ENCODE results near the gene DNMBP.
A peak's percentile ranks its signal among the peaks of the same experiment; 100 is the strongest.

DNMBP gene

GRCh38 chr10:99854860-99855259 is 154.9 kb downstream of the DNMBP start:
- peak; percentile 32 for TF ChIP-seq CTCF (conservative IDR thresholded peaks at IDR 0.05)
- TF ChIP-seq ZFX (IDR thresholded peaks at IDR 0.05) = no peak
- H3K27ac ChIP-seq = no peak overlapping the region

- no peak overlapping the region for H3K27ac ChIP-seq
Observed at GRCh38 chr10:99853655-99854054, 156.1 kb downstream of the DNMBP start.

GRCh38 chr10:99852481-99853213 is 157.1 kb downstream of the DNMBP start:
- no peak for TF ChIP-seq CTCF (conservative IDR thresholded peaks at IDR 0.05)
- TF ChIP-seq ZFX (IDR thresholded peaks at IDR 0.05) = no peak

More at GRCh38 chr10:99853655-99854054, 156.1 kb downstream of the DNMBP start:
- no peak for TF ChIP-seq ZFX (IDR thresholded peaks at IDR 0.05)
- no peak for TF ChIP-seq CTCF (conservative IDR thresholded peaks at IDR 0.05)

GRCh38 chr10:99851825-99852224 is 157.9 kb downstream of the DNMBP start:
- no peak for TF ChIP-seq CTCF (conservative IDR thresholded peaks at IDR 0.05)
- no peak for TF ChIP-seq ZFX (IDR thresholded peaks at IDR 0.05)
- no peak overlapping the region for H3K27ac ChIP-seq

More at GRCh38 chr10:99852481-99853213, 157.1 kb downstream of the DNMBP start:
- H3K27ac ChIP-seq = no peak overlapping the region

- no peak for TF ChIP-seq CTCF (conservative IDR thresholded peaks at IDR 0.05)
- no peak for TF ChIP-seq ZFX (IDR thresholded peaks at IDR 0.05)
- no peak overlapping the region for H3K27ac ChIP-seq
Observed at GRCh38 chr10:99850767-99851340, 158.9 kb downstream of the DNMBP start.

- TF ChIP-seq ZFX (IDR thresholded peaks at IDR 0.05) = no peak
- TF ChIP-seq CTCF (conservative IDR thresholded peaks at IDR 0.05) = no peak
- H3K27ac ChIP-seq = no peak overlapping the region
Observed at GRCh38 chr10:99850021-99850766, 159.6 kb downstream of the DNMBP start.

GRCh38 chr10:99849536-99849935 is 160.2 kb downstream of the DNMBP start:
- TF ChIP-seq ZFX (IDR thresholded peaks at IDR 0.05) (no peak), CTCF (conservative IDR thresholded peaks at IDR 0.05) (no peak)
- no peak overlapping the region for H3K27ac ChIP-seq
